ENCODE measurements around the gene MAPK13.

Gene MAPK13

DNA sequence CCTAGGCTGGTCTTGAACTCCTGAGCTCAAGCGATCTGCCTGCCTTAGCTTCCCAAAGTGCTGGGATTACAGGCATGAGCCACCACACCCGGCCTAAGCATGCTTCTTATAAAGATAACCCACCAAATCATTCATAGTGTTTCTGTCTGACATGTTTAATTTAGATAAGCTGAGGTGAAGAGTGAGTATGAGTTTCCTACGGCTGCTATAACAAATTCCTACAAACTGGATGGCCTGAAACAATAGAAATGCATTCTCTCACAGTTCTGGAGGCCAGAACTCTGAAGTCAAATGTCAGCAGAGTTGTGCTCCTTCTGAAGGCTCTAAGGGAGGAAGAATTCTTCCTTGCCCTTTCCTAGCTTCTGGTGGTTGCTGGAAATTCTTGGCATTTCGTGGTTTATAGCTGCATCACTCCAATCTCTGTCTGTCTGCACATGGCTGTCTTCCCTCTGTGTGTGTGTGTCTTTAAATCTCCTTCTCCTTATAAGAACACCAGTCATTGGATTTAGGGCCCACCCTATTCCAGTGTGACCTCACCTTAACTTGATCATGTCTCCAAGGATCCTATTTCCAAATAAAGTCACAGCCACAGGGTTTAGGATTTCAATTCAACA lies 29.9 kb downstream of the MAPK13 start:
- DNase-seq = no peak

DNA sequence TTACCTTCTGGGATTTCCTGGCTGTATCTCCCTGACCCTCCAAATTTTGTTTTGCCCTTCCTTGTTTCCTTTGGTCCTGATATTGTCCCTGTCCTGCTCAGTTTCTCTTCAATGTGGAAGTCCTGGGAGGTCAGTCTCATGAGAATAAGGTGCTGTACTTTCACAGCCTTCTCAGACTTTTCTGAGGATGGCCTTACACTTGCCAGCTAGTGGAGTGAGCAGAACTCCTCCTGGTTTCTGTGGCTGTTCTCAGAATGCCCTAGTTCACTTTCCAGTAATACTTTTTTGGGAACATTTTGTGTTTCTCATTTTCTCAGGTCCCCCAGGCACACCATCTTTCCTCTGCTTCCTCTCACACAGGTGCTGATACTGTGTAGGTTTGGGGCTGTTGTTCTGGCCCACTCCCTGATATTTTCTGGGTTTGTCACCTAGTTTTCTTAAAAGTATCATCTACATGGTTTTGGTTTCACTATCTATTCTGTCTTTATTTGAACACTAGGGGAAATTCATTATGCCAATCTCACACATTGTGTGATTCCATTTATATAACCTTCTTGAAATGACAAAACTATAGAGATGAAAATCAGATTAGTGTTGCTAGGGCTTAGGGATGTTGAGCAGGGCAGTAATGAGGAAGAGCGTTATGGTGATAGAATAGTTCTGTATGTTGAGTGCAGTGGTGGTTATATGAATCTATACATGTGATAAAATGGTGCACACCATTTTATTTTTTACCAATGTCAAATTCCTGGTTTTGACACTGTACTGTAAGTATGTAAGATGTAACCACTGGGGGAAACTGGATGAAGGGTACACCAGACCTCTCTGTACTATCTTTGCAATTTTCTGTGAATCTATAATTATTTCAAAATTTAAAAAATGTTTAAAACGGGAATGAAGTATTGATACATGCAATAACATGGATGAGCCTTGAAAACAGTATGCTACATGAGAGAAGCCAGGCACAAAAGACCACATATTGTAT lies 39.0 kb downstream of the MAPK13 start:
- no peak for DNase-seq

DNA sequence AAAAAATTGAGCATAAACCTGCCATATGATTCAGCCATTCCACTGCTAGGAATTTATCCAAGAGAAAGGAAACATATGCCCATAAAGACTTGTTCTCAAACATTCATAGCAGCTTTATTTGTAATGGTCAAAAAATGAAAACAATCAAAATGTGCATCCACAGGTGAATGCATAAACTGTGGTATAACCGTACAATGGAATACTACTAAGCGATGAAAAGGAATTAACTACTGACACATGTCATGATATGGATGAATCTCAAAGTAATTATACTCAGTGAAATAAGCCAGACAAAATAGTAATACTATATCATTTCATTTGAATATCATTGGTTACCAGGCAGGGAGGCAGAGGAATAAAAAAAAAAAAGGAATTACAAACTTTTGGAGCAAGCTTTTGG lies 40.4 kb downstream of the MAPK13 start:
- DNase-seq = no peak

DNA sequence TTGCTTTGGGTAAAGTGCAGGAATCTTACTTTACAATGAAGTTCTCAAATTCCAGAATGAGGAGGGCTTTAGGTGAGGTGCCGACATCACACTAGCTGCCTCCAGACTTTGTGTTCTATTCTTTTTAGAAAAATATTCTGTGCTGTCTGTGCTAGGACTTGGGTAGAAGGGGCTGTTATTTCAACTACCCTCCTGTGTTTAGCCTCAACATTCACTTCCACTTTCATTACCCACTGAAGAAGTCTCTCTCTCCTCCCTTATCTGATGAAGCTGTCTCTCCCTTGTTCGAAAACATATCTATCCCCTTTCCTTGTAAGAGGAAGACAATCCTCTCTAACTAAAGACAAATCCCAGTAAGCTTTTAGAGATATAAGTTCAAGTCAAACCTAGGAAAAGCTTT lies 41.3 kb downstream of the MAPK13 start:
- DNase-seq = no peak

DNA sequence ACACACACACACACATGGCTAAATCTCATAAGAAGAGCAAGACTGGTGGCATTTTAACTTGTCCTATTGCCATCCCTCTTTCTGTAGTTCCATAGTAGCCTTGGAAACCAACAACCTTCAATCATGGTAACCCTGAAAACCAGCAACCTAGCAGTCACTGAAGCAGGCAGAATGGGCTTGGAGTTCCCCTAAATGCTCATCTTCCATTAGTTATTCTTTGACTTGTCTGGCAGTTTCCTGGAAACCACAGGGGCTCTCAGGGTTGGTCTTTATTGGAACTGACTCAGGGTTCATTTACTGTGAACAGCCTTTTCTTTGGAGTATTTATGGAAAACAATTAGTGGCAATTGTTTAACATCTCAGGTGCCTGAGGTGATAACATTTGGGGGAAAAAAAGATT lies 46.9 kb downstream of the MAPK13 start:
- no peak for DNase-seq

DNA sequence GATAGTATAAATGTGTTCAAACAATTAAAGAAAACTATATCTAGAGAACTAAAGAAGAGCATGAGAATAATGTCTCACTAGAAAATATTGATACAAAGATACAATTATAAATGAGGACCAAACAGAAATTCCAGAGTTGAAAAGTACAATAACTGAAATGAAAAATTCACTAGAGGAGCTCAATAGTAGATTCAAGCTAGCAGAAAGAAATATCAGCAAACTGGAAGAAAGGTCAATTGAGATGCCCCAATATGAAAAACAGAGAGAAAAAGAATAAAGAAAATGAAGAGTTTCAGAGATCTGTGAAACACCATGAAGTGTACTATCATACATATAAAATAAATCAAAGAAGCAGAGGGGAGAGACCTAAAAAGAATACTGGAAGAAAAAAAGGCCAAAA lies 48.2 kb downstream of the MAPK13 start:
- no peak for DNase-seq

DNA sequence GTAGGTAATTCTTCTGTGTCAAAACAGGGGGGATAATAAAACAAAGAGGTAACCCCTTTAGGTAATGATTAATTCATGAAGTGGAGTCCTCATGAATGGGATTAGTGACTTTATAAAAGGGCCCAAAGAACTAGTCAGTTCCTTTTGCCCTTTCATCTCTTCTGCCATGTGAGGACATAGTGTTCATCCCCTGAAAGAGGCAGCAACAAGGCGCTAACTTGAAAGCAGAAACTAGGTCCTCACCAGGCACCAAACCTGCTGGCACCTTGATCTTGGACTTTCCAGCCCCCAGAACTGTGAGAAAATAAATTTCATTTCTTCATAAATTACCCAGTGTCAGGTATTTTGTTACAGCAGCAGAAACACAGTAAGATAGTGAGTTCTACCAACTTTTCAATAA lies 49.8 kb downstream of the MAPK13 start:
- no peak for DNase-seq

DNA sequence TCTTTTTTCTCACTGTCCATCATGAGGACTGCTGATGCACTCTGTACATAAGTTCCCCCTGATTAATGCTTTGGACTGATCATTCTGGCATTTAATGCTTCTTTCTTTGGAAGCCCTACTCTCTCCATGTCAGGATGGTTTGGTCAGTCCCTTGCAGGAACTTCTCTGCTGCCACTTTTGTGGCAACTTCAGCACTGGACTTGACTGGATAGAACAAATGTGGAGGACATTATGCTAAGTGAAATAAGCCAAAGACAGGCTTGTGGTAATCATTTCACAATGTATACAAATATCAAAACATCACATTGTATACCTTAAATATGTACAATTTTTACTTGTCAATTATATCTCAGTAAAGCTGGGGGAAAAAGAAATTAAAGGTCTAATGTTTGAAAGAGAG lies 54.0 kb downstream of the MAPK13 start:
- no peak for DNase-seq

DNA sequence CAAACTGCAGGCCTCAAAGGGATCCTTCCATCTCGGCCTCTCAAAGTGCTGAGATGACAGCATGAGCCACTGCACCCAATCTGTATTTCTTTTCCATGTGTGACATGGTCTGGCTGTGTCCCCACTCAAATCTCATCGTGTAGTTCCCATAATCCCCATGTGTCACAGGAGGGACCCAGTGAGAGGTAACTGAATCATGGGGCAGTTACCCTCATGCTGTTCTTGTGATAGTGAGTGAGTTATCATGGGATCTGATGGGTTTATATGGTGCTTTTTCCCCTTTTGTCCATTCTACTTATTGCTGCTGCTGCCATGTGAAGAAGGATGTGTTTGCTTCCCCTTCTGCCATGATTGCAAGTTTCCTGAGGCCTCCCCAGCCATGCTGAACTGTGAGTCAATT lies 55.9 kb downstream of the MAPK13 start:
- no peak for DNase-seq

DNA sequence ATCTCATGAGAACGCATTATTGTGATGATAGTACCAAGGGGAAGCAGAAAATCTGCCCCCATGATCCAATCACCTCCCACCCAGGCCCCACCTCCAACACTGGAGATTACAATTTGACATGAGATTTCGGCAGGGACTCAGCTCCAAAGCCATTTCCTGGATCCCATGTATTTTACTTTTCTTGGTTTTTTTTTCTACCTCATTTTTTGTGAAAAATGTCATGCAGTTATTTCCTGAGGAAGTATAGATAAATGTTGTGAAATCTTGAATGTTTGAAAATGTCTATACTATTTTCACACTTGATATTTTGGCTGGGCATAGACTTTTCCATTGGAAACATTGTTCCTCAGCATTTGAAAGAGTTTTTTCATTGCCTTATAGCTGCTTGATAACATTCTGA lies 57.1 kb downstream of the MAPK13 start:
- no peak for DNase-seq

Measured in RPMI8226 (cell line).